Stimulated activated naive CD8-positive, alpha-beta T cell treated with anti-CD3 and anti-CD28 coated beads, Interleukin-15, Interleukin-2, amounts not matched to agents 100 ng/mL and 50 ng/mL, for 24 hours (primary cell): ENCODE results near the gene SH3GL2.
"Not testable (repeated sequence)": the region's sequence is repeated elsewhere in the genome, so short reads cannot be mapped to it uniquely, and the experiment has no call there.

Experiments used
- H3K27ac Mint-ChIP-seq: one replicate; pipeline ENCODE4 v1.8.0; 2021; ENCODE audit warnings: mild to moderate bottlenecking, mixed read lengths
- H3K27me3 Mint-ChIP-seq: one replicate; pipeline ENCODE4 v1.8.0; 2021; ENCODE audit warnings: mixed read lengths
- H3K36me3 Mint-ChIP-seq: one replicate; pipeline ENCODE4 v1.8.0; 2021; ENCODE audit warnings: low read depth, mixed read lengths
- H3K4me1 Mint-ChIP-seq: one replicate; pipeline ENCODE4 v1.8.0; 2021; ENCODE audit warnings: low read depth, mixed read lengths
- H3K4me3 Mint-ChIP-seq: one replicate; pipeline ENCODE4 v1.8.0; 2021; ENCODE audit warnings: mild to moderate bottlenecking, mixed read lengths
- H3K9me3 Mint-ChIP-seq: one replicate; pipeline ENCODE4 v1.8.0; 2021; ENCODE audit warnings: mixed read lengths

SH3GL2 gene

DNA sequence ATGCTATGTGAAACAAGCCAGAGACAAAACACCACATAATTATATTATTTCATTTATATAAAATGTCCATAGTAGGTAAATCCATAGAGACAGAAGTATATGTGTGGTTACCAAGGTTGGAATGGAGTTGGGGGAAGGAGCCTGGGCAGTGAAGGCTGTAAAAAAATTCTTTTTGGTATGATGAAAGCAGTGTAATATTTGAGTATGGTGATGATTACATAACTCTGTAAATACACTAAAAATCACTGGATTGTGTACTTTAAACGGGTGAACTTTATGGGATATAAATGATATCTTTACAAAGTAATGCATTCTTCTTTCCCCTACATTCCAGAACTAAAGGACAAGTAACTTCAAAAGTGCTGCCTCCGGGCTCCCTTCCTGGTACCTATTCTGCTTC is 155.8 kb downstream of the SH3GL2 start:
- peaks cover 29% of the 10 kb centered on the region for H3K9me3 Mint-ChIP-seq
- H3K36me3 Mint-ChIP-seq: no peaks in the 10 kb centered on the region
- no peaks in the 10 kb centered on the region for H3K27me3 Mint-ChIP-seq
- H3K27ac Mint-ChIP-seq: no peak overlapping the region
- no peak overlapping the region for H3K4me3 Mint-ChIP-seq
- no peaks in the 10 kb centered on the region for H3K4me1 Mint-ChIP-seq

DNA sequence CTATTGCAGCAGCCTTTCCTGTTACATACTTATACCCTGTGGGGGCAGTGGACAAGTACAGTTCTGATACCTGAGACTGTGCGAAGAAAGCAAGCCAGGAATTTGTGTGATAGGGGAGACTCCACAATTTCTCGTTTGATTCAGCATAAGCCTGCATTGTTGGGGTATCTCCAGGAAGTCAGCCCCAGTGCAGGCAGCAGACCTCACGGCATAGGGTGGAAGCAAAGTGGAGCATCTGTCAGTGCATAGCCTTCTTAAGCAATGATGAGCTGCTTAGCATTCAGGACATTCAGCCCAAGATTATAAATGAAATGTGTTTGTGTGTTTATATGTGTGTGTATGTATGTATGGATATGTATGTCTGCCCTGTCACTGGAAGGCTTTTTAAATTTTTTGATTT is 157.0 kb downstream of the SH3GL2 start:
- Mint-ChIP-seq H3K4me3 (no peak overlapping the region), H3K27me3 (no peaks in the 10 kb centered on the region), H3K27ac (no peak overlapping the region)

DNA sequence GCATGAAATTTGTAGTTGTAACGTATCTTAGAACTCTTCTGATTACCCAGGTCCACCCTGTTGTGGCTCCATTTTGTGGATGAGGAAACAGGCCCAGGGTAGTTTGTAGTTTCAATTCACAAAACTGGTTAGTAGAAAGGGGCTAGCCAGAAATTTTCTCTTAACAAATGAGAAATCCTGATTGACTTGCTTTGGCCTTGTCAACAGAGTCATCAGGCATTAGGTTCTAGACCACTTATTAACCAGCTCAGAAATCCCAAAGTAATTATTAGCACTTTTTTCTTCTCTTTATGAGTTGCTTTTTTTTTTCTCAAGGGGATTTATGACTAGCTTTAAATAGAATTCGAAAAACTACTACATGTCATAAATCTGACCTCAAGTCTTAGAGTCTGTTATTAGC is 160.2 kb downstream of the SH3GL2 start:
- Mint-ChIP-seq H3K4me3 (no peak overlapping the region), H3K36me3 (no peaks in the 10 kb centered on the region), H3K4me1 (no peaks in the 10 kb centered on the region), H3K27ac (no peak overlapping the region), H3K9me3 (peaks cover 15% of the 10 kb centered on the region), H3K27me3 (no peaks in the 10 kb centered on the region)

More for the DNA sequence above, 157.0 kb downstream of the SH3GL2 start:
- no peaks in the 10 kb centered on the region for H3K36me3 Mint-ChIP-seq
- no peaks in the 10 kb centered on the region for H3K4me1 Mint-ChIP-seq
- peaks cover 22% of the 10 kb centered on the region for H3K9me3 Mint-ChIP-seq

DNA sequence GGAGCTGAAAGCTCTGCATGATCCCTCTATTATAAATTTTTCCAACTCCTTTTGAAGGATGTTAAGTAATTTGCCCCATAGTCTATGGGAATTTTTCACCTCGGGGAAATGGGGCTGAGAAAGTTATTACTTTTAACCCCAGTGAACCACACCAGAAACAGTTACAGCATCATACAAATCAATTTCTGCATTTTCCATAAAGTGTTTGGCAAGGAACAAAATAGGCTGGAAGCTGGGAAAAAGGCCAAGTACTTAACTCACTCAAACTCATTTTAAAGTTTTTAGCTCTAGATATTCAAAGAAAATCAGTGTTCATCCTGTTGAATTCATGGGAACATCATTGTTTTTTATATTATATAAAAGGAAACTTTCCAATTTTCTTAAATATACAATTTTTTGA is 160.9 kb downstream of the SH3GL2 start:
- no peaks in the 10 kb centered on the region for H3K4me1 Mint-ChIP-seq
- no peak overlapping the region for H3K4me3 Mint-ChIP-seq
- no peaks in the 10 kb centered on the region for H3K27me3 Mint-ChIP-seq
- no peaks in the 10 kb centered on the region for H3K36me3 Mint-ChIP-seq
- H3K27ac Mint-ChIP-seq: no peak overlapping the region
- H3K9me3 Mint-ChIP-seq: peaks cover 15% of the 10 kb centered on the region

DNA sequence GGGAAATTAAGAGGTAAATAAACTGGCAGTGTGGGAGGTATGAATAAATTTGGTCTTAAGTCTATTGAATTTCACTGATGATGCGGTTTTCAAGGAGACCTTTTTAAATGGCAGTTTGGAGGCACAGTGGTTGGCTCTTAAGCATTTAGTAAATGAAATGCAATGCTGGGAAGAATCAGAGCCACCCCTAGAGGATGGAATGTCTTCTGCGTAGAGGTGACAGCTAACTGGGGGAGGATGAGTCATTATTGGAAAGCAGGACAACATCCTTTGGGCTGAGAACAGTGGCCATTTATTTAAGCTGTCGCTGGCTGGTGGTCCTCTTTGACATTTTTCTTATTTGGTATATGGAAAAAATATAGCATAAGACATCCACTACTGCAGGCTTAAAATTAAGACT is 163.2 kb downstream of the SH3GL2 start:
- peaks cover 3% of the 10 kb centered on the region for H3K9me3 Mint-ChIP-seq
- H3K27ac Mint-ChIP-seq: no peak overlapping the region
- H3K36me3 Mint-ChIP-seq: no peaks in the 10 kb centered on the region
- no peaks in the 10 kb centered on the region for H3K27me3 Mint-ChIP-seq
- H3K4me1 Mint-ChIP-seq: no peaks in the 10 kb centered on the region
- no peak overlapping the region for H3K4me3 Mint-ChIP-seq

DNA sequence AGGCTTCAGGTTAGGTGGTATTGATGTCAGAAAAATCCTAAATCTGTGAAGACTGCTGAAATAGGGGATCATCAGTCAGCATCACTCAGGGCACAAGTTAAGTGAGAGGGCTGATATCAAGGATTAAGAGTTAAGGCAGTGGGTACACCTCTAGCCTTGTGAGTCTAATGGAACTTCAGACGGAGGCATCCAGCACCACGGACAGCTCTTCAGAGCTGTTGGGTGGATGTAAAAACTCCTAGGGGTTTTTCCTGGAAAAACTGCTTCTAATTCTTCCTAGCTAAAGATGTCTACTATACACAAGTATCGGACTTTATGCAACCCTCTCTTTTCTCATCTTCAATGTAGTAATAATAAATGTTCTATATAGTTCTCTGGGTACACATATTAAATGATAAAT is 165.9 kb downstream of the SH3GL2 start:
- Mint-ChIP-seq H3K4me3 (no peak overlapping the region), H3K9me3 (peaks cover 4% of the 10 kb centered on the region), H3K36me3 (no peaks in the 10 kb centered on the region), H3K4me1 (no peaks in the 10 kb centered on the region), H3K27ac (no peak overlapping the region), H3K27me3 (no peaks in the 10 kb centered on the region)

DNA sequence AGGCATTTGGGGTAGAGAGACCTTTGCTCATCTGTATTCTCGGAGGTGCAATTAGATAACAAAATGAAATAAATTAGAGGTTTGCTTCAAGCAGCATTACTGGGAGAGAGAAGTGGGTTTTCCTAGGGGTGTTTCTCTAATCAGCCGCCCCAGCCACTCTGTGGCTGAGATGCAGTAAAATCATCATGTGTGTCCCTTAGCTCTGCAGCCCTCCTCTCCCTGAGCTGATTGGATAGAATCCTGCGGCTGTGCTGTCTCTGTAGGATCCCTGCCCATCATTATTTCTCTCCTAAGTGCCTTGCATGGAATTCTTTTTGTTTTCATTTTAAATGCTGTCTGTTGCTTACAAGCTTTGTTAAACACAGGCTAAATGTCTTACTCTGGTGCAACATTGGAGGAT is 171.4 kb downstream of the SH3GL2 start:
- Mint-ChIP-seq H3K9me3 (peaks cover 8% of the 10 kb centered on the region), H3K4me1 (no peaks in the 10 kb centered on the region), H3K27me3 (no peaks in the 10 kb centered on the region), H3K27ac (no peak overlapping the region), H3K4me3 (no peak overlapping the region), H3K36me3 (no peaks in the 10 kb centered on the region)

DNA sequence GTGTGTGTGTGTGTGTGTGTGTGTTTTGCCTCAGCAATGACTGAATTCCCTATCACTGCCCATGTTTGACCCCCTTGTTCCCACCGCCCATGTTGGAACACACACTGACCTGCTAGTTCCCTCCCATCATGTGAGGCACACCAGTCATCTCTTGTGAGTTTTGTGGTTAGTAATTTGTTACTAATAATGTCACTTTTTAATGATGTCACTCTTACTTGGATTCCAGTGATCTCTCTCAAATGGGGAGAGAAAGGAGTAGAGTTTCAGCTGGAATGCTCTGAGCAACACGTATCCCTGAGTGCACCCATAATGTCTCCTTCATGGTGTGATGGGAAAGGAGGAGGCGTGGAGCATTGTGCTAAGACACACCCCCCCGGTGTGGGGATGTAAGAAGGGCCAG is 172.6 kb downstream of the SH3GL2 start:
- H3K9me3 Mint-ChIP-seq: peaks cover 8% of the 10 kb centered on the region
- H3K36me3 Mint-ChIP-seq: no peaks in the 10 kb centered on the region
- H3K27me3 Mint-ChIP-seq: no peaks in the 10 kb centered on the region
- H3K27ac Mint-ChIP-seq: no peak overlapping the region
- no peak overlapping the region for H3K4me3 Mint-ChIP-seq
- no peaks in the 10 kb centered on the region for H3K4me1 Mint-ChIP-seq

DNA sequence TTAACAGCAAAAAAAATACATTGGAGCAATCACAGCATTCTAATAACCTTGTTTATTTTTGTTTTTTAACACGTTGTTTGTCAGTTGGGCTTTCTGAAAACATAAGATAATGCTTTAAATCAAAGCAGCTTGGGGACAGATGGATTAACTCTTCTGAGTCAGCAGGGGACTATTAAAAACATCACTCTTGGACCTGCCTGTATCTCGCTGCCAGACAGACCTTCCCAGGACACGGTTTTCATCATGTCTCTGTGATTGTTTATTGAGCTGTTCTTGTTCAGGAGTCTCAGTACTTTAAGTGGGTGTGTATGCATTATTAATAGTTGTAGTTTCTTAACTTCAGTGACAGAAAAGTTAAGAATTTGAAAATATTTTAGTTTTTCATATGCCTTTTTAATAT is 173.2 kb downstream of the SH3GL2 start:
- H3K9me3 Mint-ChIP-seq: peaks cover 8% of the 10 kb centered on the region
- H3K27ac Mint-ChIP-seq: no peak overlapping the region
- no peak overlapping the region for H3K4me3 Mint-ChIP-seq
- H3K4me1 Mint-ChIP-seq: no peaks in the 10 kb centered on the region
- H3K36me3 Mint-ChIP-seq: no peaks in the 10 kb centered on the region
- no peaks in the 10 kb centered on the region for H3K27me3 Mint-ChIP-seq

DNA sequence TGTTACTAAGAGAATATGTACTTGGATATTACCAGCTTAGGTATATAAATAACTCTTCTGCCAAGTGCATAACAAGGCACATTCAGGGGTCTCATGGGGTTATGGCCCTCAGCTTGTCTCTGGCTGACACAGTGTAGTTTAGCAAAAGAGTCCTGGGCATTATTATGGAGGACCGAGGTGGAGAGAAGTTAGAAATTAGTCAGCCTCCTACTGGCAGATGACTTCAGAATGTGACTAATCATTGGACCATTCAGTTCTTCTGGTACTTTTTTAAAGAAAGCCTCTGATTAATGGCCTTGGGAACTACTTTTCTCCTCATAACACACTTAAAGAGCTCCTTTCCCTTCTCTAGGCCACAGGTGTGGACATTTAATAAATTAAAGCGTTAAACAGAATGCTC is 178.9 kb downstream of the SH3GL2 start:
- Mint-ChIP-seq H3K27me3 (no peaks in the 10 kb centered on the region), H3K4me3 (no peak overlapping the region), H3K27ac (no peak overlapping the region), H3K36me3 (no peaks in the 10 kb centered on the region), H3K4me1 (no peaks in the 10 kb centered on the region), H3K9me3 (peaks cover 3% of the 10 kb centered on the region)

DNA sequence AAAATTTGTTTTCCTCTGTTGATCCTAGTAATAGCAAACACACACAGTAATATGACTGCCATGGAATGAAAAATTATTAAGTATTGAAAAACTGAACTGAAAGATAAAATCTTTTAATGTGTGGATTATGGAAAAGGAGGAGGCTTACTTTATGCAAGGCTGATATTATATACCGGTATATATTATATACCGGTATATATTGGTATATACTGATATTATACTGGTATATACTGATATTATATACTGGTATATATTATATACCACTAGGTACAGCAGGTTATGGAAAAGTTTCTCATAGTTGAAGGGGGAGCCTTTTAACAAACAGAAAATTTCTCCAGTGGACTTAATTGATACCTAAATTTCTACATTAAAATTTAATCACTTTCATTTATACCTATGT is 181.4 kb downstream of the SH3GL2 start:
- Mint-ChIP-seq H3K36me3 (no peaks in the 10 kb centered on the region), H3K27me3 (no peaks in the 10 kb centered on the region), H3K9me3 (no peaks in the 10 kb centered on the region), H3K4me3 (no peak overlapping the region), H3K4me1 (no peaks in the 10 kb centered on the region), H3K27ac (no peak overlapping the region)

DNA sequence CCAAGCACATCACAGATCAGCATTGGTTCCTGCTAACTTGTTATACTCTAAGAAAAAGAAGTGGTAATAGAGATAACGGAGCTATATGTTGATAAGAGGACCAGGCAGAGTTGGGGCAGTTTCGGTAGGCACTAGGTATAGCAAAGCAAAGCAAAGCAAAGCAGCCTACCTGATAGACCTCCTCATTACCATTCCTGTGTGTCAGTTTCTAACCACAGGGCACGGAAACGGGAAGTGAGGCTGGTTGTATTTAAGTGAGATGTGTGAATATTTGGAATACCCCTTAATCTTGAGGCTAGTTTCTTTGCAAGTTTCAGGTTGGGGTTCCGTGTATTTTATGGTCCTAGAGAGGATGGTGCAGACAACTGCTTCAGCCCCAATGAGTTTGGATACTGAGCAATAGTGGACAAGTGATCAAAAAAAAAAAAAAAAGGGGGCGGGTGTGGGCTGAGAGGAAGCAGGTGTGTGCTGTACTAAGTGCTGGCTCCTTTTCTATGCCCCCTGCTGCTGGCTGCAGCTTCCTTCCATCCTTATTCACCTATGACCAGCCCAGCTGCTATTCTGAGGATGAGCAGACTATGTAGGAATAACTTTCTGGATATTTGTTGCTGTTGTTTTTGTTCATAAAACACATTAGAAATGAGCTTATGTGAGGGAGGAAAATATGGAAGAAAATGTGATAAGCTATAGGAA is 183.3 kb downstream of the SH3GL2 start:
- H3K36me3 Mint-ChIP-seq: no peaks in the 10 kb centered on the region
- no peaks in the 10 kb centered on the region for H3K9me3 Mint-ChIP-seq
- H3K27me3 Mint-ChIP-seq: no peaks in the 10 kb centered on the region
- H3K4me3 Mint-ChIP-seq: no peak overlapping the region
- H3K27ac Mint-ChIP-seq: no peak overlapping the region
- H3K4me1 Mint-ChIP-seq: no peaks in the 10 kb centered on the region

DNA sequence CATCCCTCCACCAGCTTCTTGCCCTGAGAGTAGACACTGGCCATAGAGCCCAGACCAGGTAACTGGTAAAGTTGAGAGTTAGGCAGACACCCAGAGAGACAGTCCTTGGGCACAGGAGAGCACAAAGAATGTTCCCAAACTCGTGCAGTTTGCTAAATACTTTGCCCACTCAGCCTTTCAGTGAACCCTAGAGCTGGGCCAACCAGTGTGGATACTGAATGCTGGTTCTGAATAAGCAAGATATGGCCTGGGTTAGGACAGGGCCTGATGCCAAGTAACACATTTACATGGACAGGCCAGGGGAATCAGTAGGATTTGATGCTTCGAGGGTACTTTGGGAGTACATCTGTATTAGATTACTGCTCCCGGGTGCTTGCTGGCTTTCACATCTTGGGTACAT is 185.4 kb downstream of the SH3GL2 start:
- Mint-ChIP-seq H3K9me3 (no peaks in the 10 kb centered on the region), H3K36me3 (no peaks in the 10 kb centered on the region), H3K4me3 (no peak overlapping the region), H3K4me1 (no peaks in the 10 kb centered on the region), H3K27me3 (no peaks in the 10 kb centered on the region), H3K27ac (no peak overlapping the region)

DNA sequence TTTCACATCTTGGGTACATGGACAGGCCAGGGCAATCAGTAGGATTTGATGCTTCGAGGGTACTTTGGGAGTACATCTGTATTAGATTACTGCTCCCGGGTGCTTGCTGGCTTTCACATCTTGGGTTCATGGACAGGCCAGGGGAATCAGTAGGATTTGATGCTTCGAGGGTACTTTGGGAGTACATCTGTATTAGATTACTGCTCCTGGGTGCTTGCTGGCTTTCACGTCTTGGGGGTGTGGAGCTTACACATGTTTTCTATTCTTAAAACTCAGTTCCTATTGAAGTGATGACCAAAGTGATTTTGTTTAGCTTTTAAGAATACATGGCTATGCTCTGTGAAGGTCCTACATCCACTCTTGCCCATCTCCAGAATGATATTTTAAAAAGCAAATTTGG is 186.3 kb downstream of the SH3GL2 start:
- H3K27ac Mint-ChIP-seq, H3K4me3 Mint-ChIP-seq, H3K36me3 Mint-ChIP-seq, H3K9me3 Mint-ChIP-seq, H3K27me3 Mint-ChIP-seq, H3K4me1 Mint-ChIP-seq: not testable (repeated sequence)

DNA sequence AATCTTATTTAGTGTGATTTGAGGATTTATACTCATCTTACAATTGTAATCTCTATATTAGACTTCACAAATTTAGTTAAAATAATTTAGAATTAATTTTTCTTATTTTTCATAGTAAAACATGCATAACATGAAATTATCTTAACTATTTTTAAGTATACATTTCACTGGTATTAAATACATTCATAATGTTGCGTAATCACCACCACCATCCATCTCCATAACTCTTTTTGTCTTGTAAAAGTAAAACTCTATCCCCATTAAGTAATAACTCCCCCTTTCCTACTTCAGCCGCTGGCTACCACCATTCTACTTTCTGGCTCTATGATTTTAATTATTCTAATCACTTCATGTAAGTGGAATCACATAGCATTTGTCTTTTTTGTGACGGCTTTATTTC is 193.4 kb downstream of the SH3GL2 start:
- Mint-ChIP-seq H3K27me3 (no peaks in the 10 kb centered on the region), H3K4me1 (no peaks in the 10 kb centered on the region), H3K4me3 (no peak overlapping the region), H3K36me3 (no peaks in the 10 kb centered on the region), H3K9me3 (peaks cover 7% of the 10 kb centered on the region), H3K27ac (no peak overlapping the region)

DNA sequence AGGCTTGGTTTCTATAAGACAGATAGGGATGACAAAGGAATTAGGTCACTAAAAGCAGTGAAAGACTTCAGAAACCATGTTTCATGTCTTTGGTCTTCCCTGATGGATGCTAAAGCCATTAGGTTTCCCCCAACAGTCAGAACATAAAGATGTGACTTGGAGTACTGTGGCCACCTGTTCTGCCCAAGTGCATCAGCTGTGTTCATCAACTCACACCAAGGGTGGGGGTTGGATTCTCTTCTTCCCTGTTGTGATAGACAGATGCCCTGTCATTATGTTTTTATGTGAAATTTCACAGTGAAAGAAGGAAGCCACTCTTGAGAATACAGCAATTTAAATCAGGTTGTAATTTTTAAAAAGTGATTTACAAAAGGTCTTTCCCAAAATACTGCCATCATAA is 196.8 kb downstream of the SH3GL2 start:
- no peak overlapping the region for H3K4me3 Mint-ChIP-seq
- H3K27ac Mint-ChIP-seq: no peak overlapping the region
- no peaks in the 10 kb centered on the region for H3K27me3 Mint-ChIP-seq

More for the DNA sequence above, 196.8 kb downstream of the SH3GL2 start:
- Mint-ChIP-seq H3K4me1 (no peaks in the 10 kb centered on the region), H3K36me3 (no peaks in the 10 kb centered on the region), H3K9me3 (peaks cover 20% of the 10 kb centered on the region)
